Hepatocyte (in vitro differentiated cells): ENCODE measurements around the gene EXOC6.

Source experiments
- EZH2 ChIP-seq: fragments of 200-600 bp; sonication (generic); IDR thresholded peaks from 2 replicates; pipeline ENCODE4 v1.6.1; 2016; ENCODE audit warnings: antibody characterized with exemption, mild to moderate bottlenecking, borderline replicate concordance
- EZH2phosphoT487 ChIP-seq: fragments of 200-600 bp; sonication (generic); IDR thresholded peaks from one replicate; pipeline ENCODE4 v1.6.1; 2018; ENCODE audit warnings: antibody characterized with exemption, mild to moderate bottlenecking, low read depth, moderate library complexity; ENCODE audit not compliant: unreplicated experiment, severe bottlenecking
- TF ChIP-seq, protein P1 (sequence below): fragments of 200-600 bp; sonication (generic); IDR thresholded peaks from 2 replicates; pipeline ENCODE4 v1.5.1; 2016; ENCODE audit warnings: antibody characterized with exemption, mild to moderate bottlenecking; ENCODE audit not compliant: poor library complexity

DNA sequence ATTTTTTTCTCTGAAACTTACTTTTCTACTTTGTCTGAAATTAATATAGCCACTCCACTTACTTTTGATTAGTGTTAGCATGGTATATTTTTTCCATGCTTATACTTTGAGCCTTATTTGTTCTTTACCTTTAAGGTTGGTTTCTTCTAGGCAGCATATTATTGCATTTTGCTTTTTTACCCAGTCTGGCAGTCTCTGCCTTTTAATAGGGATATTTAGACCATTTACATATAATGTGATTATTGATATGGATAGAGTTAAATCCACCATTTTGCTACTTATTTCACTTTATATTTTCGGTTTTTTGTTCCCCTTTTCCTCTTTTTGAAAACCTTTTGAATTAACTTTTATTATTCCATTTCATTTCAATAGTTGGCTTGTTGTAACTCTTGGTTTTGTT lies 255.6 kb downstream of the EXOC6 start:
- TF ChIP-seq, protein P1, sequence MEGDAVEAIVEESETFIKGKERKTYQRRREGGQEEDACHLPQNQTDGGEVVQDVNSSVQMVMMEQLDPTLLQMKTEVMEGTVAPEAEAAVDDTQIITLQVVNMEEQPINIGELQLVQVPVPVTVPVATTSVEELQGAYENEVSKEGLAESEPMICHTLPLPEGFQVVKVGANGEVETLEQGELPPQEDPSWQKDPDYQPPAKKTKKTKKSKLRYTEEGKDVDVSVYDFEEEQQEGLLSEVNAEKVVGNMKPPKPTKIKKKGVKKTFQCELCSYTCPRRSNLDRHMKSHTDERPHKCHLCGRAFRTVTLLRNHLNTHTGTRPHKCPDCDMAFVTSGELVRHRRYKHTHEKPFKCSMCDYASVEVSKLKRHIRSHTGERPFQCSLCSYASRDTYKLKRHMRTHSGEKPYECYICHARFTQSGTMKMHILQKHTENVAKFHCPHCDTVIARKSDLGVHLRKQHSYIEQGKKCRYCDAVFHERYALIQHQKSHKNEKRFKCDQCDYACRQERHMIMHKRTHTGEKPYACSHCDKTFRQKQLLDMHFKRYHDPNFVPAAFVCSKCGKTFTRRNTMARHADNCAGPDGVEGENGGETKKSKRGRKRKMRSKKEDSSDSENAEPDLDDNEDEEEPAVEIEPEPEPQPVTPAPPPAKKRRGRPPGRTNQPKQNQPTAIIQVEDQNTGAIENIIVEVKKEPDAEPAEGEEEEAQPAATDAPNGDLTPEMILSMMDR = no peak
- TF ChIP-seq EZH2 (no peak), EZH2phosphoT487 (no peak)
